GM23338 (cell line): ENCODE measurements around the gene LYL1. TPM values are rescaled to one million over a fixed set of nuclear protein-coding genes. Genes with fewer than 3 reads are reported as not detected.

Source experiments
- ATAC-seq: fragments of 200-7000 bp; cut with Tn5 transposase; 3 replicates; pipeline ENCODE4 v1.9.1; 2020
- DNase-seq: peaks from one replicate; pipeline ENCODE4 v3.0.0-alpha.2; 2015; ENCODE audit warnings: low spot score
- H2AFZ ChIP-seq: fragments of 200-600 bp; sonication (generic); 2 replicates; pipeline ENCODE4 v1.8.0; 2016; ENCODE audit warnings: antibody characterized with exemption, mild to moderate bottlenecking, moderate library complexity
- H3F3A ChIP-seq: fragments of 200-600 bp; sonication (generic); replicated peaks from 2 replicates; pipeline ENCODE4 v1.8.0; 2017; ENCODE audit warnings: antibody characterized with exemption, mixed run types, low read depth
- H3K27ac ChIP-seq: fragments of 200-600 bp; sonication (generic); 2 replicates; pipeline ENCODE4 v1.6.1; 2016; ENCODE audit warnings: low read depth
- H3K27me3 ChIP-seq: fragments of 200-600 bp; sonication (generic); 2 replicates; pipeline ENCODE4 v1.8.0; 2016; ENCODE audit warnings: mild to moderate bottlenecking, mixed run types, moderate library complexity; ENCODE audit not compliant: insufficient read depth
- H3K36me3 ChIP-seq: fragments of 200-600 bp; sonication (generic); 2 replicates; pipeline ENCODE4 v1.8.0; 2016; ENCODE audit warnings: mild to moderate bottlenecking; ENCODE audit not compliant: insufficient read depth
- H3K4me1 ChIP-seq: fragments of 200-600 bp; sonication (generic); 2 replicates; pipeline ENCODE4 v1.8.0; 2016; ENCODE audit warnings: mild to moderate bottlenecking, moderate library complexity; ENCODE audit not compliant: insufficient read depth
- H3K4me2 ChIP-seq: fragments of 200-600 bp; sonication (generic); 2 replicates; pipeline ENCODE4 v1.7.1; 2017; ENCODE audit warnings: mixed run types
- H3K4me3 ChIP-seq: fragments of 200-600 bp; sonication (generic); 2 replicates; pipeline ENCODE4 v1.6.1; 2016; ENCODE audit warnings: mixed run types
- H3K79me2 ChIP-seq: fragments of 200-600 bp; sonication (generic); replicated peaks from 2 replicates; pipeline ENCODE4 v1.8.0; 2017; ENCODE audit warnings: mild to moderate bottlenecking; ENCODE audit not compliant: insufficient read depth
- H3K9me2 ChIP-seq: fragments of 200-600 bp; sonication (generic); 2 replicates; pipeline ENCODE4 v1.8.0; 2017; ENCODE audit not compliant: insufficient read depth
- H4K20me1 ChIP-seq: fragments of 200-600 bp; sonication (generic); replicated peaks from 2 replicates; pipeline ENCODE4 v1.8.0; 2017; ENCODE audit warnings: mild to moderate bottlenecking; ENCODE audit not compliant: insufficient read depth
- H3K27ac Mint-ChIP-seq: 2 replicates; pipeline ENCODE4 v1.8.0; 2020; ENCODE audit warnings: inconsistent platforms, mild to moderate bottlenecking, moderate library complexity, mixed read lengths
- H3K27me3 Mint-ChIP-seq: 3 replicates; pipeline ENCODE4 v1.8.0; 2022; ENCODE audit warnings: low read depth, mild to moderate bottlenecking, moderate library complexity, mixed read lengths, inconsistent platforms; ENCODE audit not compliant: insufficient read depth, poor library complexity
- H3K36me3 Mint-ChIP-seq: 3 replicates; pipeline ENCODE4 v1.8.0; 2021; ENCODE audit warnings: low read depth, mild to moderate bottlenecking, inconsistent platforms, moderate library complexity, mixed read lengths
- H3K4me1 Mint-ChIP-seq: 3 replicates; pipeline ENCODE4 v1.8.0; 2020; ENCODE audit warnings: mild to moderate bottlenecking, inconsistent platforms, mixed read lengths
- H3K4me3 Mint-ChIP-seq: 3 replicates; pipeline ENCODE4 v1.8.0; 2021; ENCODE audit warnings: moderate library complexity, mild to moderate bottlenecking, inconsistent platforms, mixed read lengths
- H3K9me3 Mint-ChIP-seq: 3 replicates; pipeline ENCODE4 v1.8.0; 2020; ENCODE audit warnings: moderate library complexity, mild to moderate bottlenecking, inconsistent platforms, mixed read lengths
- CREB1 ChIP-seq: fragments of 250-450 bp; sonication (Bioruptor Pico); IDR thresholded peaks from 2 replicates; pipeline ENCODE4 v1.5.0; 2020; ENCODE audit warnings: low read depth, mild to moderate bottlenecking, moderate library complexity
- EZH2 ChIP-seq: fragments of 200-600 bp; sonication (generic); IDR thresholded peaks from one replicate; pipeline ENCODE4 v1.8.0; 2017; ENCODE audit warnings: antibody characterized with exemption, mild to moderate bottlenecking, low read depth; ENCODE audit not compliant: unreplicated experiment
- EZH2phosphoT487 ChIP-seq: fragments of 200-600 bp; sonication (generic); IDR thresholded peaks from one replicate; pipeline ENCODE4 v1.8.1; 2018; ENCODE audit warnings: antibody characterized with exemption; ENCODE audit not compliant: unreplicated experiment
- JUNB ChIP-seq: IDR thresholded peaks from one replicate; pipeline ENCODE4 v1.6.1; 2016; ENCODE audit warnings: antibody characterized with exemption; ENCODE audit not compliant: unreplicated experiment
- NANOG ChIP-seq: IDR thresholded peaks from 2 replicates; pipeline ENCODE4 v1.6.1; 2016; ENCODE audit warnings: antibody characterized with exemption, borderline replicate concordance
- POLR2AphosphoS5 ChIP-seq: IDR thresholded peaks from 2 replicates; pipeline ENCODE4 v1.6.1; 2016; ENCODE audit warnings: antibody characterized with exemption, low read depth
- STAT1 ChIP-seq: IDR thresholded peaks from one replicate; pipeline ENCODE4 v1.6.1; 2016; ENCODE audit warnings: antibody characterized with exemption; ENCODE audit not compliant: unreplicated experiment
- ZNF114 ChIP-seq: fragments of 250-450 bp; sonication (Bioruptor Pico); IDR thresholded peaks from 2 replicates; pipeline ENCODE4 v1.5.0; 2020; ENCODE audit warnings: mild to moderate bottlenecking, moderate library complexity
- ZNF331 ChIP-seq: fragments of 250-450 bp; sonication (Bioruptor Pico); IDR thresholded peaks from 2 replicates; pipeline ENCODE4 v1.5.0; 2020; ENCODE audit warnings: low read depth, mild to moderate bottlenecking, moderate library complexity
- polyA plus RNA-seq: library from polyadenylated mRNA; unstranded; fragments of >200 nt; fragmentation: Nextera tagmentation; extraction: Ambion mirVana; gene quantifications from 2 replicates; pipeline ENCODE4 v1.2.1, GENCODE V29; 2016
- total RNA-seq: library from RNA; depleted of rRNA; stranded (reverse); fragments of >200 nt; shearing (Covaris generic); gene quantifications from 2 replicates; pipeline ENCODE4 v1.2.3, GENCODE V29; 2014
- TF ChIP-seq, protein P1 (sequence below): fragments of 250-450 bp; sonication (Bioruptor Pico); IDR thresholded peaks from 2 replicates; pipeline ENCODE4 v1.5.0; 2020; ENCODE audit warnings: mild to moderate bottlenecking, moderate library complexity
- TF ChIP-seq, protein P2 (sequence below): IDR thresholded peaks from one replicate; pipeline ENCODE4 v1.6.1; 2018; ENCODE audit warnings: antibody characterized with exemption; ENCODE audit not compliant: unreplicated experiment
- TF ChIP-seq, protein P3 (sequence below): IDR thresholded peaks from 2 replicates; pipeline ENCODE4 v1.6.1; 2016; ENCODE audit warnings: antibody characterized with exemption

The LYL1 gene
- total and polyA plus RNA-seq, 2 experiments from 2014 or later, result 1.2 to 2.2 TPM

DNA sequence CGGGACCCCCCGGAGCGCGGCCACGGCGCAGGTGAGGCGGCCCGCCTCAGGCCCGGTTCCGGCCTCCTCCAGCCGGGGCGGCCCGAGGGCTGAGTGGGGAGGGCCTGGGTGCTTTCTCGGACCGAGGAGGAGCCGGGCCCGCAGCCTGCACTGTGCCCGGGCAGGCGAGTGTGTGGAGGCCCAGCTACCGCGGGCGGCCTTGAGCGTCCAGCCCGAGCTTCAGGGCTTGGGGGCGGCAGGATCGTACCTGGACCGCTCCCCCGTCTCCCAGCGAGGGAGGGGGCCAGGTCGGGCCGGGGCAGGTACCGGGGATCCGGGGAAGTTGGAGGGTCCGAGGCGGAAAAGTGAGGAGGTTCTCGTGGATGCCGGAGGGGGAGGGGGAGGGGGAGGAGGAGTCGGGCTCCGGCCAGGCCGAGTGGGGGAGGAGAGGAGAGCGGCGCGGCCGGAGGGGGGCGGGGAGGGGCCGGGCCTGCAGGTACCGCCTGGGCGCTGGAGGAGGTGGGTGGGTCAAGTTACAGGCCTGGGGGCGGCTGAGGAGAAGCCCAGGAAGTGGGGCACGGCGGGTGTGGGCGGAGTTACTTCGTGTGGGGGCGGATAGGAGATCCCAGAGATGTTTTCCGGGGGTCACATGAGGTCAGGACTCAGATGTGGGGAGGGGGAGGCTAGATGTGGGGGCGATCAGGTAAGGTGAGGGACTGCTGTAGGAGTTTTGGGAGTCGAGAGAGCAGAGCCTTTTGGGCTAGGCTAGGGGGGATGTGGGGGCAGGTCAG, 16.0 kb upstream of the LYL1 start:
- Histone ChIP-seq H3K79me2 (peaks cover 83% of the 10 kb centered on the region), H3K36me3 (peaks cover 9% of the 10 kb centered on the region; the same call in 1 of the 2 replicates), H3K9me2 (no peaks in the 10 kb centered on the region), H3K4me2 (peak overlapping the region; percentile 94), H2AFZ (no peak overlapping the region), H3K27ac (peak overlapping the region; percentile 95), H3K27me3 (no peaks in the 10 kb centered on the region), H3K4me1 (peaks cover 37% of the 10 kb centered on the region), H4K20me1 (peaks cover 47% of the 10 kb centered on the region), H3F3A (peaks cover 6% of the 10 kb centered on the region), H3K4me3 (peak overlapping the region; percentile 96)
- DNase-seq (peak; percentile 97), ATAC-seq (peak; percentile 74)
- H3K4me1 Mint-ChIP-seq, result peaks cover 54% of the 10 kb centered on the region
- H3K36me3 Mint-ChIP-seq, result peaks cover 49% of the 10 kb centered on the region
- peaks cover 3% of the 10 kb centered on the region for H3K9me3 Mint-ChIP-seq
- H3K27ac Mint-ChIP-seq, result peak overlapping the region; percentile 92
- no peak for TF ChIP-seq EZH2
- peak; percentile 40; the same call in 1 of the 2 replicates for TF ChIP-seq POLR2AphosphoS5
- TF ChIP-seq STAT1, result no peak
- no peak for TF ChIP-seq JUNB
- no peak for TF ChIP-seq ZNF331 (CRISPR knock-in tag)
- TF ChIP-seq, protein P1, sequence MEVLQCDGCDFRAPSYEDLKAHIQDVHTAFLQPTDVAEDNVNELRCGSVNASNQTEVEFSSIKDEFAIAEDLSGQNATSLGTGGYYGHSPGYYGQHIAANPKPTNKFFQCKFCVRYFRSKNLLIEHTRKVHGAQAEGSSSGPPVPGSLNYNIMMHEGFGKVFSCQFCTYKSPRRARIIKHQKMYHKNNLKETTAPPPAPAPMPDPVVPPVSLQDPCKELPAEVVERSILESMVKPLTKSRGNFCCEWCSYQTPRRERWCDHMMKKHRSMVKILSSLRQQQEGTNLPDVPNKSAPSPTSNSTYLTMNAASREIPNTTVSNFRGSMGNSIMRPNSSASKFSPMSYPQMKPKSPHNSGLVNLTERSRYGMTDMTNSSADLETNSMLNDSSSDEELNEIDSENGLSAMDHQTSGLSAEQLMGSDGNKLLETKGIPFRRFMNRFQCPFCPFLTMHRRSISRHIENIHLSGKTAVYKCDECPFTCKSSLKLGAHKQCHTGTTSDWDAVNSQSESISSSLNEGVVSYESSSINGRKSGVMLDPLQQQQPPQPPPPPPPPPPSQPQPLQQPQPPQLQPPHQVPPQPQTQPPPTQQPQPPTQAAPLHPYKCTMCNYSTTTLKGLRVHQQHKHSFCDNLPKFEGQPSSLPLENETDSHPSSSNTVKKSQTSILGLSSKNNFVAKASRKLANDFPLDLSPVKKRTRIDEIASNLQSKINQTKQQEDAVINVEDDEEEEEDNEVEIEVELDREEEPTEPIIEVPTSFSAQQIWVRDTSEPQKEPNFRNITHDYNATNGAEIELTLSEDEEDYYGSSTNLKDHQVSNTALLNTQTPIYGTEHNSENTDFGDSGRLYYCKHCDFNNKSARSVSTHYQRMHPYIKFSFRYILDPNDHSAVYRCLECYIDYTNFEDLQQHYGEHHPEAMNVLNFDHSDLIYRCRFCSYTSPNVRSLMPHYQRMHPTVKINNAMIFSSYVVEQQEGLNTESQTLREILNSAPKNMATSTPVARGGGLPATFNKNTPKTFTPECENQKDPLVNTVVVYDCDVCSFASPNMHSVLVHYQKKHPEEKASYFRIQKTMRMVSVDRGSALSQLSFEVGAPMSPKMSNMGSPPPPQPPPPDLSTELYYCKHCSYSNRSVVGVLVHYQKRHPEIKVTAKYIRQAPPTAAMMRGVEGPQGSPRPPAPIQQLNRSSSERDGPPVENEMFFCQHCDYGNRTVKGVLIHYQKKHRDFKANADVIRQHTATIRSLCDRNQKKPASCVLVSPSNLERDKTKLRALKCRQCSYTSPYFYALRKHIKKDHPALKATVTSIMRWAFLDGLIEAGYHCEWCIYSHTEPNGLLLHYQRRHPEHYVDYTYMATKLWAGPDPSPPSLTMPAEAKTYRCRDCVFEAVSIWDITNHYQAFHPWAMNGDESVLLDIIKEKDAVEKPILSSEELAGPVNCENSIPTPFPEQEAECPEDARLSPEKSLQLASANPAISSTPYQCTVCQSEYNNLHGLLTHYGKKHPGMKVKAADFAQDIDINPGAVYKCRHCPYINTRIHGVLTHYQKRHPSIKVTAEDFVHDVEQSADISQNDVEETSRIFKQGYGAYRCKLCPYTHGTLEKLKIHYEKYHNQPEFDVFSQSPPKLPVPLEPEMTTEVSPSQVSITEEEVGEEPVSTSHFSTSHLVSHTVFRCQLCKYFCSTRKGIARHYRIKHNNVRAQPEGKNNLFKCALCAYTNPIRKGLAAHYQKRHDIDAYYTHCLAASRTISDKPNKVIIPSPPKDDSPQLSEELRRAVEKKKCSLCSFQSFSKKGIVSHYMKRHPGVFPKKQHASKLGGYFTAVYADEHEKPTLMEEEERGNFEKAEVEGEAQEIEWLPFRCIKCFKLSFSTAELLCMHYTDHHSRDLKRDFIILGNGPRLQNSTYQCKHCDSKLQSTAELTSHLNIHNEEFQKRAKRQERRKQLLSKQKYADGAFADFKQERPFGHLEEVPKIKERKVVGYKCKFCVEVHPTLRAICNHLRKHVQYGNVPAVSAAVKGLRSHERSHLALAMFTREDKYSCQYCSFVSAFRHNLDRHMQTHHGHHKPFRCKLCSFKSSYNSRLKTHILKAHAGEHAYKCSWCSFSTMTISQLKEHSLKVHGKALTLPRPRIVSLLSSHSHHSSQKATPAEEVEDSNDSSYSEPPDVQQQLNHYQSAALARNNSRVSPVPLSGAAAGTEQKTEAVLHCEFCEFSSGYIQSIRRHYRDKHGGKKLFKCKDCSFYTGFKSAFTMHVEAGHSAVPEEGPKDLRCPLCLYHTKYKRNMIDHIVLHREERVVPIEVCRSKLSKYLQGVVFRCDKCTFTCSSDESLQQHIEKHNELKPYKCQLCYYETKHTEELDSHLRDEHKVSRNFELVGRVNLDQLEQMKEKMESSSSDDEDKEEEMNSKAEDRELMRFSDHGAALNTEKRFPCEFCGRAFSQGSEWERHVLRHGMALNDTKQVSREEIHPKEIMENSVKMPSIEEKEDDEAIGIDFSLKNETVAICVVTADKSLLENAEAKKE (CRISPR knock-in tag), result no peak
- TF ChIP-seq NANOG, result no peak
- TF ChIP-seq ZNF114 (CRISPR knock-in tag), result no peak
- TF ChIP-seq, protein P2, sequence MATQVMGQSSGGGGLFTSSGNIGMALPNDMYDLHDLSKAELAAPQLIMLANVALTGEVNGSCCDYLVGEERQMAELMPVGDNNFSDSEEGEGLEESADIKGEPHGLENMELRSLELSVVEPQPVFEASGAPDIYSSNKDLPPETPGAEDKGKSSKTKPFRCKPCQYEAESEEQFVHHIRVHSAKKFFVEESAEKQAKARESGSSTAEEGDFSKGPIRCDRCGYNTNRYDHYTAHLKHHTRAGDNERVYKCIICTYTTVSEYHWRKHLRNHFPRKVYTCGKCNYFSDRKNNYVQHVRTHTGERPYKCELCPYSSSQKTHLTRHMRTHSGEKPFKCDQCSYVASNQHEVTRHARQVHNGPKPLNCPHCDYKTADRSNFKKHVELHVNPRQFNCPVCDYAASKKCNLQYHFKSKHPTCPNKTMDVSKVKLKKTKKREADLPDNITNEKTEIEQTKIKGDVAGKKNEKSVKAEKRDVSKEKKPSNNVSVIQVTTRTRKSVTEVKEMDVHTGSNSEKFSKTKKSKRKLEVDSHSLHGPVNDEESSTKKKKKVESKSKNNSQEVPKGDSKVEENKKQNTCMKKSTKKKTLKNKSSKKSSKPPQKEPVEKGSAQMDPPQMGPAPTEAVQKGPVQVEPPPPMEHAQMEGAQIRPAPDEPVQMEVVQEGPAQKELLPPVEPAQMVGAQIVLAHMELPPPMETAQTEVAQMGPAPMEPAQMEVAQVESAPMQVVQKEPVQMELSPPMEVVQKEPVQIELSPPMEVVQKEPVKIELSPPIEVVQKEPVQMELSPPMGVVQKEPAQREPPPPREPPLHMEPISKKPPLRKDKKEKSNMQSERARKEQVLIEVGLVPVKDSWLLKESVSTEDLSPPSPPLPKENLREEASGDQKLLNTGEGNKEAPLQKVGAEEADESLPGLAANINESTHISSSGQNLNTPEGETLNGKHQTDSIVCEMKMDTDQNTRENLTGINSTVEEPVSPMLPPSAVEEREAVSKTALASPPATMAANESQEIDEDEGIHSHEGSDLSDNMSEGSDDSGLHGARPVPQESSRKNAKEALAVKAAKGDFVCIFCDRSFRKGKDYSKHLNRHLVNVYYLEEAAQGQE, result no peak
- TF ChIP-seq, protein P3, sequence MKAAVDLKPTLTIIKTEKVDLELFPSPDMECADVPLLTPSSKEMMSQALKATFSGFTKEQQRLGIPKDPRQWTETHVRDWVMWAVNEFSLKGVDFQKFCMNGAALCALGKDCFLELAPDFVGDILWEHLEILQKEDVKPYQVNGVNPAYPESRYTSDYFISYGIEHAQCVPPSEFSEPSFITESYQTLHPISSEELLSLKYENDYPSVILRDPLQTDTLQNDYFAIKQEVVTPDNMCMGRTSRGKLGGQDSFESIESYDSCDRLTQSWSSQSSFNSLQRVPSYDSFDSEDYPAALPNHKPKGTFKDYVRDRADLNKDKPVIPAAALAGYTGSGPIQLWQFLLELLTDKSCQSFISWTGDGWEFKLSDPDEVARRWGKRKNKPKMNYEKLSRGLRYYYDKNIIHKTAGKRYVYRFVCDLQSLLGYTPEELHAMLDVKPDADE, result peak; percentile 65; the same call in 1 of the 2 replicates
- no peak for TF ChIP-seq EZH2phosphoT487
- TF ChIP-seq CREB1, result no peak
- peak overlapping the region; percentile 93 for H3K4me3 Mint-ChIP-seq
- peaks cover 35% of the 10 kb centered on the region for H3K27me3 Mint-ChIP-seq
